ENCODE results near the gene GABBR1.
A peak's percentile ranks its signal among the peaks of the same experiment; 100 is the strongest.

GABBR1 gene

DNA sequence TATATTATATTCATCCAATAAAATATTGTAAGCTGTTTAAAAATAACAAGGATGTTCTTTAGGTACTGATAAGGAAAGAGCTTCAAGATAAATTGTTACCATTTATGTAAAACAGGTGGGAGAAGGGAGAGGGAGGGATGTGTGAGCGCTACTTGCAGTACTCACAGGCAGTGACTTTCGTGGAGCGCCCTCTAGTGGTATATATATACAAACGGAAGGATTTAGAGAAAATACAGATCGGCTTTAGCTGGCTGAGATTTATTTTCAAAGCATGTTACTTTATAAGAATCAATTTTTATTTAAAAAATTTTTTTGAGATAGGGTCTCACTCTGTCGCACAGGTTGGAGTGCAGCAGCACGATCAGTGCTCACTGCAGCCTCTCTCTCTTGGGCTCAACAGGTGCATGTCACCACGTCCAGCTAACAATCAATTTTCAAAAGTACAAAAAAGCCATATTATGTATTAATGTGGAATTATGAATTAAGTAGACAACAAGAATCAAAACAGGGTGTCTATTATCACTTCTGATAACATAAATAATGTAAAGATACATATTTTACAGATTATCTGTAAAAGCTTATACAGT lies 20.6 kb upstream of the GABBR1 start:
- peak; percentile 83 for DNase-seq (ENCODE audit: low read depth, low spot score)

GRCh38 chr6:29652198-29652584 lies 19.2 kb upstream of the GABBR1 start:
- no peak for DNase-seq (ENCODE audit: low read depth, low spot score)

- DNase-seq (ENCODE audit: low read depth, low spot score), result peak; percentile 46
Observed at GRCh38 chr6:29651413-29652197, 18.6 kb upstream of the GABBR1 start.

DNA sequence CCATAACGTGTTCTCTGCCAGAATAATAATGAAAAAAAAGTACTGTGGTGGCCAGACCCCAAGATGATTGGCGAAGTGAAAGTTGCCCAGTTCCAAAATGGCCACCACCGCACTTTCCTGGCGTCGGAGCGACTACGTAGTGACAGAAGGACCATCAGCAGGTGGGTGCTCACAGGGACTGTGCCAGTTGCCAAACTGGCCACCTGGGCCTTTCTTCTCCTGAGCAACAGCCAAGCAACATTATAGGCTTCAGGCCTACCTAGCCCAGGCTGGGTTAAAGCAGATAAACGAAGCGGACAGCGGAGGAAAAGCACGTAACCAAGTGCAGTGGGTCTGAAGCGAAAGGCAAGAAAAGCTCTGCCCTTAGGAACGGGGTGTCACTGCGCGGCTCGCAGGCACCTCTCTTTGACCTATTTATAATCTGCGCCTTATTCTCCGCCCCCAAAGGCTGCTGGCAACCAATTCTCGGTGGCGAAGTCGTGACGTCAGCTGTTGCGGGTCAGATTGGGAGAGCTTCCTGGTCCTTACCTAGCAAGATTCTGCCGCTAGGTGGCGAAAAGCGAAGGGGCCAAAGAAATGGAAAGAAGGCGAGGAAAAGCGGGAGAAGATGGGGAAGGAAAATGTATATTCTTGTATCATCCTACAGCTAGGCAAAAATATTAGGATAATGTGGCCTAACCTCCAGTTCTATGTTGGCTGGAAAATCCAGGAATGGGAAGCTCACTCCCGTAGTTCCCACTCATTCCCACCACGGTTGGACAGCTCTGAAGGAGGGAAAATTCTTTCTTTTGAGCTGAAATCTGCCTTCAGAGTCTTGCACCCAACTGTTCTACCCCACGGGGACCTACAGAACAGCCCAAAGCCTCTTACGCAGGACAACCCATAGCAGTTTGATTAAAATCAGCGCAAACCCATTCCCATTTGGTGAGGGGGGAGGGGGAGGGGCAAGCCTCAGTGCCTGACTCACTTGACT lies 17.0 kb upstream of the GABBR1 start:
- peak; percentile 98 for DNase-seq (ENCODE audit: low read depth, low spot score)

GRCh38 chr6:29647927-29648642 lies 15.1 kb upstream of the GABBR1 start:
- DNase-seq (ENCODE audit: low read depth, low spot score), result peak; percentile 48

GRCh38 chr6:29641430-29642148 lies 8.6 kb upstream of the GABBR1 start:
- DNase-seq (ENCODE audit: low read depth, low spot score), result no peak

GRCh38 chr6:29637247-29637646 lies 4.3 kb upstream of the GABBR1 start:
- no peak for DNase-seq (ENCODE audit: low read depth, low spot score)

GRCh38 chr6:29633534-29633905 lies 537 bp upstream of the GABBR1 start:
- DNase-seq (ENCODE audit: low read depth, low spot score), result no peak

DNA sequence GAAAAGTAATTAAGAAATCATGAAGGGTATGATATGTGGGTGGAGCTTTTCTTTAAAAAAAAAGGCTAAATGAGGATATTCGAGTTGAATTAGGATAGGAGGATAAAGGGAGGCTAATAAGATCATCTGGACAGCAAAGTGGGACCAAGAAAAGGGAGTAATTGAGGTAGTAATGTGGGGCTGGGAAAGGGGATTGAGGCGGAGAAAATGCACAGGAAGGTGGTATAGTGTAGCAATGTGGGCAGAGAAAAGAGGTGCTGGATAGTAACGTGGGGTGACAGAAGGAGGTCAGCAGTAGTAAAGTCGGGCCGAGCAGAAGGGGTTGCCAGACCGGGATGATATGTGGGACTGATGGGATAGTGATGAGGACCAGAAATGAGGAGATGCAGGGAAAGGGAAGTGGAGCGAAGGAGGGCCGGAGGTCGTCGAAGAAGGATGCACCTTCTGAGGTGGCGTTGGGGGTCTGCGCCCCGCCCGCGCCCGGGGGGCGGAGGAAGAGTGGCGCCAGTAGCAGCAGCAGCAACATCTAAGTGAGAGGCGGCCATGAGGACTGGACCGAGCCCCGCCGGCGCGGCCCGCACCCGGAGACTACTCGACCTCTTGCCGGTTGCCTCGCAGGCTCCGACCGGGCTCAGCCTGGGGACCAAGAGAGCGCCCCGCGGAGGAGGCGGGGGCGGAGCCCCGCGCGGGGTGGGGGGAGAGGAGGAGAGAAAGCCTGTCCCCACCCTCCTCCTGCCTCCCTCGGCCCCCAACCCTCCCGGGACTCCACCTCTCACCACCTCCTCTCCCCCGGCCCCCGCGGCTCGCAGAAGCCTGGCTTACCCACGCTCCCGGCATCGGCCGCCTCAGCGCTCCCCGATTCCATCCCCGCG lies 887 bp downstream of the GABBR1 start:
- peak; percentile 80 for DNase-seq (ENCODE audit: low read depth, low spot score)

DNA sequence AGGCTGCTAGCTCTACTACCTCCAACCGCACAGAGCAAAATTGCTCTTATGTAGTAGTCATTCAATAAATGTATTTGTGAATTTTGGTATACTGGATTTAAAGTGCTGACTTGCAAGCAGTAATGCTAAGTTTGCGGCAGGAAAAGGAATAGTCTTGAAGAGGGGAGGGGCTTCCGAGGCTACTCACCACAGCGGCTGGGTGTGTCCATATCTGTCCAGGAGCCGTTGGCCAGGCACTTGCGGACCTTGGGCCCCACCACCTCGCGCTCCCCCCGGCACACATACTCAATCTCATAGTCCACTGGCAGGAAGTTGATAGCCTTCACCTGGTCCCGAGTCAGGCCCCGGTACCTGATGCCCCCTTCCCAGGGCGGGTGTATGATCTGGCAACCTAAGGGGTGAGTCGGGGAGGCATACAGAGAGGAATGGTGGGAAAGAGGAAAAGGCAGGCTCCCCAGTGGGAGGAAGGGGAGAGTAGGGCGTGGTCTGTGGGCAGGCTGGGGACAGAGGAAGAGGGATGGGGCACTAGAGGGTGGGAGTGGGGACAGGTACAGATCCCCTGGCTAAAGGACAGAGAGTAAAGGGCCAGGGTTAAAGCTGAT lies 1.7 kb downstream of the GABBR1 start:
- no peak for DNase-seq (ENCODE audit: low read depth, low spot score)

GRCh38 chr6:29630315-29630714 lies 2.7 kb downstream of the GABBR1 start:
- DNase-seq (ENCODE audit: low read depth, low spot score), result no peak

- DNase-seq (ENCODE audit: low read depth, low spot score), result no peak
Observed at GRCh38 chr6:29629571-29629970, 3.4 kb downstream of the GABBR1 start.

DNA sequence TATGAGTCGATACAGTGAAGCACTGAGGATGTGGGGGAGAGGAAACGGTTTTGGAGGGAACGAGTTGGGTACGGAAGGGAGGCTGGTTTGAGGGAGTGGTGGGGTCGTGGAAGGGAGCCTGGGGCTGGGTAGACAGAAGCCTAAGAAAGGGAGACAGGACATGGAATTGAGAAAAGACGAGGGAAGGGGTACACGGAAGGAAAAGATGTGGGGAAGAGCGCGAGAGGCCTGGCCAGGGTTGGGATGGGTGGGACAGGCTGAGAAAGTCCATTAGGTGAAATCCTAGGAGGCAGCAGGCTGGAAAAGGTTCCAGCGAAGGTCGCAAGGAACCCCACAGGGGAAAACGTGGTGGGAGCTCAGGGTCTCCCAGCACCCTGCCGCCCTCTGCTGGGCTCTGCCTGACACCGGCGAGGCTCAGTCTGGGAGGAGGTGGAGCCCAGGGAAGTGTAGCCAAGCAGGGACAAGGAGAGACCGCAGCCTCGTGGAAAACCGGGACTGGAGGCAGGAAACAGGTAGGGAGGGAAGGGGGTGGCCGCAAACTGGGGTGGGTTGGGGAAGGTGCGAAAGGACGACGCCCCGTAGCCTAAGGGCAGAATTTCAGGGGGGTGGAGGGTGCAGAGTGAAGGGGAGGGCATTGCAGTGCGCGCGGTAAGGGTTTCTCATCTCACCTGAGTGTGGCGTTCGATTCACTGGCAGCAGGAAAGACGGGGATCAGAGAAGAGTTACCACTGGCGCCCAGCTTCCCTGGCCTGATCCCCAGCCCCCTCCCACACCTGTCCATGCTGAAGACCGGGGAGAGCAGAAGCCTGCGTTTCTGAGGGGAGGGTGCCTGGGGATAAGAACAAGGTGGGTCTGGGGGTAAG lies 4.3 kb downstream of the GABBR1 start:
- DNase-seq (ENCODE audit: low read depth, low spot score), result peak; percentile 92

- DNase-seq (ENCODE audit: low read depth, low spot score), result peak; percentile 90
Observed at GRCh38 chr6:29627755-29628418, 5.1 kb downstream of the GABBR1 start.

DNA sequence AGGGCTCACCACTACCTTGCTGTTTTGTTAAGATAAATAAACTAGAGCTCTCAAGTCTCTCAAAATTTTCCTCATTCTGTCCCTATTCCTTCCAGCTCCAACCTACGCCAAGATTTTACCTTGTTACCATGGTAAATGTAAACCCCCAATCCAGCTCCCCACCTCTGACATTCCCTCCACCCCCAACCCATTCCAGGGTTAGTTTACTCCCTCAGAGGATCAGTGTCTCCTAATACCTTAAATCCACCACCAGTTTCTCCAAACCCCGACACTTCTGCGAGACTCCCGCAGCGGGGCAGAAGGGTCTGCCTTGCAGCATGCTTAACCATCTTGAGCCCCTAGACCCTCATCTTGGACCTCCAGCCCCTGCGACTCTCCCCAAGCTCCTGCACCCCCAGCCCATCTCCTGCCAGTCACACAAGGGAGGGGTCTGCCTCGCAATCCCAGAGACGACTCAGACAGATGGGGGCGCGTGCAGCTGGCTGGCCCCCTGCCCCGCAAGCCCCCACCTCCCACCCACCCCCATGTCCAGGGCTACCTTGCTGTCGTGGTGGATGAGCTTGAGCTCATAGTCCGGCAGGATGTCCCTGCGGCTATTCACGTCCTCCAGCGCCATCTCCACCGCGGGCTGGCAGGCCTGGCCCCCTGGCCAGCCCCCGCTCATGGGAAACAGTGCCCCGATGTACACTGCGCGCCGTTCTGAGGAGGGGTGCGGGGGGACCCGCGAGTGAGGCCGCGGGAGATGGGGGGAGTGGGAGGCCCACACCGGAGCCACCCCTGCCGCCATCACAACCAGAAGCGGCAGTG lies 5.8 kb downstream of the GABBR1 start:
- peak; percentile 38 for DNase-seq (ENCODE audit: low read depth, low spot score)

DNA sequence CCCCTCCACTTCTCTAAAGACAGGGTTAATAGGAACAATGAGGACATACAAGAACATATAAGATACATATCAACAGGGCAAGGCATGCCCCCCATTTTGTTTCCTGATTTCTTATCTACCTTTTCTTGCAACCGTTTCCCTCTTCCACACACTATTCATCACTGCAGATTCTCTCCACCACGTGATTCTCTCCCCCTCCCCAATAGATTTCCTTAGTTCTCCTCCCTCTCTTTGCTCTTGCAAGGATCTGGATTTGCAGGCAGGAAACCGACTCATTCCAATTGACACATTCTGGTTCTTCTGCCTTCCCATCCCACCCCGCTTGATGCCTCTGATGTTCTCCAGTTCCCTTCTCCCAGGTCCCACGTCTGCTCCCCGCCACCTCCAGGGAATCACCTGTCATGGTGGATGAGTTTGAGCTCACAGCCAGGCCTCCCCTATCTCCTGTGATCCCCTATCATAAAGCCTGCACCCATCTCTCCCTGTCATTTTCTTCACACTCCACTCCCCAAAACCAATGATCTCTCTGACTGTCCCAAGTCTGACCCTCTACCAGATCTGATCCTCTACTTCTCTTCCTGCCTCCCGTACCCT lies 7.5 kb downstream of the GABBR1 start:
- no peak for DNase-seq (ENCODE audit: low read depth, low spot score)

DNA sequence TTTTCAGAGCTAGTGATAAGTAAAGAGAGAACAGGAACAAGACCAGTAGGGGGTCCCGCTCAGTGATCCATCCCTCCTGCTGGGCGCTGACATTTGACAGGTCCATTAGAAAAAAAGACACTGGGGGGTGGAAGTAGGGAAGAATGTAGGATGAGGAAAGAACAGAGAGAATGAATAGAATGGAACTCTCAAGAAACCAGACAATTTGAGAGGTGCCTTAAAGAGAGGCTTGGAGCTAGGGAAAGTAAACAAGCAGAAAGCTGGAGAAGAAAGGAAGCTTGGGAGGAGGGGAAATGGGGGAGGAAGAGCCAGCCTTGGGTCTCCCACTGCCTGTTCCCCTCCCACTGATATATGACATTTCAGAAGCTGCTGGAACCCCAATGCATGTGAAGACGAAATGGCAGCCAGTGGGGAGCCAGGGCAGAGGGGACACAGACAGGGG lies 8.4 kb downstream of the GABBR1 start:
- no peak for DNase-seq (ENCODE audit: low read depth, low spot score)
